Stimulated activated naive CD8-positive, alpha-beta T cell treated with anti-CD3 and anti-CD28 coated beads, Interleukin-15, amount 100 ng/mL, for 72 hours (primary cell): ENCODE results near the gene CEP164.

Source experiments
- ATAC-seq: fragments of 150-1000 bp; cut with Tn5 transposase; 2 replicates; pipeline ENCODE4 v1.10.0; 2021; ENCODE audit warnings: mild to moderate bottlenecking, moderate library complexity
- DNase-seq, 2 donors: peaks; one replicate each; pipeline ENCODE4 v3.0.0; 2021 to 2022
- H3K27ac Mint-ChIP-seq, 2 donors: one replicate each; pipeline ENCODE4 v1.8.0; 2022; ENCODE audit warnings: mild to moderate bottlenecking in 2 of 2, mixed read lengths in 2 of 2, moderate library complexity in 2 of 2
- H3K27me3 Mint-ChIP-seq: one replicate; pipeline ENCODE4 v1.8.0; 2022; ENCODE audit warnings: mixed read lengths
- H3K4me1 Mint-ChIP-seq: one replicate; pipeline ENCODE4 v1.8.0; 2022; ENCODE audit warnings: mild to moderate bottlenecking, mixed read lengths
- H3K4me3 Mint-ChIP-seq, 2 donors: one replicate each; pipeline ENCODE4 v1.8.0; 2022; ENCODE audit warnings: mild to moderate bottlenecking in 2 of 2, mixed read lengths in 2 of 2, moderate library complexity in 1 of 2
- H3K9me3 Mint-ChIP-seq, 2 donors: one replicate each; pipeline ENCODE4 v1.8.0; 2022; ENCODE audit warnings: mixed read lengths in 2 of 2

The CEP164 gene

DNA sequence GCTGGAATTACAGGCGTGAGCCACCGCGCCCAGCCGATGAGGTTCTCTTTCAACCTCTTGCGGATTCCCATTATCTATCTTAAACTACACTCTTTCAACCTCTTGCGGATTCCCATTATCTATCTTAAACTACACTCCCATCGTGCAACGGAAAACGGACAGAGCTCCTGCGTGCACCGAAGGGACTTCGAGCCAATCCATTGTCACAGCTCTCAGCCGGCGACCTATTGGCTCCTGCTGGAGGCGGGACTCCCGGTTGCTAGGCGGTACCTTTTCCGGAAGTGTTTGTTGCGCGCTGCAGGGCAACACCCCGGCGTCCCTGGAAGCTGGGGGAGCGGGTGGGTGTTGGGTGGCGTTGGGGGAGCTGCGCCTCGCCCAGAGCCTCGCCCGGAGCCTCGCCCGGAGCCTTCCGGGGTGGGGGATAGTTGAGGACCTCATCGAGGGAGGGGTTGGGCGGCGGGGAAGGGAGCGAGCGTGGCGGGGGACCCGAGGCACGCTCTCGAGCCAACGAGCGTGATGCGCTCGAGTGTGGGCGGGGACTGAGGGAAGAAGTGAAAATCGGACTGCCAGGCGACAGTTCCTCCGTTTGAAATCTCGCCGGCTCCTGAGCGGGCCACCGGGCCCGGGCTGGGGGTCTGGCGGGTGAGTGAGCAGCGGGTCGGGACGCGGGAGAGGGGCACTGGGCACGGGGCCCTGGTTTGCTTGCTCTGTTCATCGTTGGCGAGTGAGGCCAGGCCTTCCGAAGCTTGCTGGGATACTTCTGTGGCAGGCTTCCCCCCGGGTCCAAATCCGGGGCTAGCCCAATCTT, at the start of gene CEP164:
TSS of gene CEP164 (plus strand) at position 288 of the 808 bp plus-strand sequence. CDS start 10,733 bp downstream, outside the sequence.
- Mint-ChIP-seq H3K27me3 (peaks cover 9% of the 10 kb centered on the region), H3K4me3 (peak within 1 kb of the TSS; percentile 58 to 75), H3K9me3 (no peaks in the 10 kb centered on the region), H3K27ac (peak within 1 kb of the TSS in 1 of 2 donors; percentile 29), H3K4me1 (peaks cover 6% of the 10 kb centered on the region)
- peak; percentile 99 for ATAC-seq
- DNase-seq = peak; percentile 92 to 95

DNA sequence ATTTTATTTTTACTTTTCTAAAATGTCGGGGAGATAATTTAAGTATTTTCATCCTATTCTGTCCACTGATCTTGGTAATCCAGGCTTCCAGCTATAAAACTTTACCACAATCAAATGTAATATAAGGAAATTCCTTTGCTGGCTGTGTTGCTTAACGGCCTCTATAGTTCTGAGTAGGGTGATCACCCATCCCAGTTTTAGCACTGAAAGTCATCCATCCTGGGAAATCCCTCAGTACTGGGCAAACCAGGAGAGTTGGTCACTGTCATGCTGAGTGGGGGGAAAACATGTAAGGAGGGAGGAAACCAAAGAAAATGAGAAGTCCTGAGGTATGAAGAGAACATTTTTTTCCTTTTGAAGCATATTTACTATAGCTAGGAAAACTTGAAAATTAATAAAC, 49.3 kb upstream of the CEP164 start:
- H3K9me3 Mint-ChIP-seq = no peaks in the 10 kb centered on the region
- no peak overlapping the region for H3K4me3 Mint-ChIP-seq
- ATAC-seq = no peak
- H3K27me3 Mint-ChIP-seq = no peaks in the 10 kb centered on the region
- H3K27ac Mint-ChIP-seq = no peak overlapping the region
- no peaks in the 10 kb centered on the region for H3K4me1 Mint-ChIP-seq
- DNase-seq = no peak

GRCh38 chr11:117279711-117280376, 47.8 kb upstream of the CEP164 start:
- no peaks in the 10 kb centered on the region for H3K27me3 Mint-ChIP-seq
- peak overlapping the region; percentile 0 to 2 for H3K27ac Mint-ChIP-seq
- H3K4me1 Mint-ChIP-seq = no peaks in the 10 kb centered on the region
- ATAC-seq (no peak), DNase-seq (no peak)
- H3K4me3 Mint-ChIP-seq = no peak overlapping the region
- H3K9me3 Mint-ChIP-seq = no peaks in the 10 kb centered on the region

DNA sequence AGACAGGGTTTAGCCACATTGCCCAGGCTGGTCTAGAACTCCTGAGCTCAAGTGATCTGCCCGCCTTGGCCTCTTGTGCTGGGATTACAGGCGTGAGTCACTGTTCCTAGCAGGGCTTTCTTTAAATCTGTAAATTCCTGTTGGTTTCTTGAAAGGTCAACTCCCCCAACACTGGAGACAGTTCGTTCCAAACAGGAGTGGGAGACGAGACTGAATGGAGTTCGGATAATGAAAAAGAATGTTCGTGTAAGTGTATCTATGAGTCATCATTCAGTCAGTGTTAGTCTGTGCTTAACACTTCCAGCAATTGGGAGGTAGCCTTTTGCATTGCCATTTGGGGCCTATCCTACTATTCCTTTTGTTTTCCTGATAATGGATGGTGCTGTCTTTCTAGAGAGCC, 46.5 kb upstream of the CEP164 start:
- no peak for DNase-seq
- H3K9me3 Mint-ChIP-seq = no peaks in the 10 kb centered on the region
- no peak for ATAC-seq
- no peaks in the 10 kb centered on the region for H3K4me1 Mint-ChIP-seq
- H3K4me3 Mint-ChIP-seq = no peak overlapping the region
- no peaks in the 10 kb centered on the region for H3K27me3 Mint-ChIP-seq
- no peak overlapping the region for H3K27ac Mint-ChIP-seq

GRCh38 chr11:117281869-117282268, 45.8 kb upstream of the CEP164 start:
- Mint-ChIP-seq H3K9me3 (no peaks in the 10 kb centered on the region), H3K27me3 (no peaks in the 10 kb centered on the region), H3K27ac (no peak overlapping the region), H3K4me1 (no peaks in the 10 kb centered on the region), H3K4me3 (no peak overlapping the region)
- DNase-seq = no peak
- ATAC-seq = no peak

DNA sequence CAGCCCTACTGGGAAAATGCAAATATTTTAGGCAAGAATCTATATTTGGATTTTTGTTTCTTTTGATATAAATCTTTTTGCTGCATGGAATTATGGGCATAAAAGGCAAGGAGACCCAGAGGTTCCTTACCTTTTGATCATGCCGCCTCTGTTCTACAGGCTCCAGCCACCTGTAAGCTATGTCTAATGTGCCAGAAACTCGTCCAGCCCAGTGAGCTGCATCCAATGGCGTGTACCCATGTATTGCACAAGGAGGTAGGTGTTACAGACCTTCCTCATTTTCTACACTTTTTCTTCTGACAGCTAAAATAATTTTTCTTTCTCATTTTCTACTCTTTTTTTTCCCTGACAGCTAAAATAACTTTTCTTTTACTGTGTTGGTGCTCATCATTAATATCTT, 44.7 kb upstream of the CEP164 start:
- no peak for ATAC-seq
- no peaks in the 10 kb centered on the region for H3K4me1 Mint-ChIP-seq
- no peak overlapping the region for H3K27ac Mint-ChIP-seq
- no peak overlapping the region for H3K4me3 Mint-ChIP-seq
- no peak for DNase-seq
- no peaks in the 10 kb centered on the region for H3K27me3 Mint-ChIP-seq
- H3K9me3 Mint-ChIP-seq = no peaks in the 10 kb centered on the region

DNA sequence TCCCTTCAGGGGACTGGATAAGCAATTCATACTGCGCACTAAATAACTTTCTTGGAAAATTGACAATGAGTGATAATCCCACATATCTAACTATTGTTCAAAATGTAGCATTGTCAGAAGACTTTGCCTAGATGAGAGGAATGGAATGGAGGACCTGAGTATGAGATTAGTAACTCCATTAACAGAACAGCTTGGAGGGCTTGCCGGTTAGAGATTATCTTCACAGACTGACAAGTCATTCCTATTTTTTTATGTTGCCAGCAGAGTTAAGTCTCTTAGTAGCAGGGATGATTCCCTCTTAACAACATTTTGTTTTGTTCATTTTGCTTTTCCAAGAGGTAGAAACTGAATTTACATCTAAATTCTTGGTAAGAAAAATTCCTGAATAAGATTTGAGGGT, 43.6 kb upstream of the CEP164 start:
- no peak for DNase-seq
- Mint-ChIP-seq H3K27ac (no peak overlapping the region), H3K4me1 (no peaks in the 10 kb centered on the region), H3K4me3 (no peak overlapping the region), H3K27me3 (no peaks in the 10 kb centered on the region), H3K9me3 (no peaks in the 10 kb centered on the region)
- ATAC-seq = no peak

GRCh38 chr11:117286588-117286987, 41.1 kb upstream of the CEP164 start:
- Mint-ChIP-seq H3K27ac (peak overlapping the region in 1 of 2 donors; percentile 13), H3K4me1 (no peaks in the 10 kb centered on the region), H3K27me3 (no peaks in the 10 kb centered on the region), H3K4me3 (no peak overlapping the region), H3K9me3 (no peaks in the 10 kb centered on the region)
- DNase-seq (no peak), ATAC-seq (no peak)

- H3K27me3 Mint-ChIP-seq = no peaks in the 10 kb centered on the region
- no peak overlapping the region for H3K4me3 Mint-ChIP-seq
- no peaks in the 10 kb centered on the region for H3K9me3 Mint-ChIP-seq
- ATAC-seq (no peak), DNase-seq (no peak)
- H3K27ac Mint-ChIP-seq = no peak overlapping the region
- no peaks in the 10 kb centered on the region for H3K4me1 Mint-ChIP-seq
These were observed 40.0 kb upstream of the CEP164 start for GRCh38 chr11:117287668-117288067.

GRCh38 chr11:117289795-117290194, 37.9 kb upstream of the CEP164 start:
- Mint-ChIP-seq H3K9me3 (no peaks in the 10 kb centered on the region), H3K4me3 (no peak overlapping the region), H3K4me1 (no peaks in the 10 kb centered on the region), H3K27me3 (no peaks in the 10 kb centered on the region), H3K27ac (peak overlapping the region in 1 of 2 donors; percentile 60)
- DNase-seq (no peak), ATAC-seq (no peak)

DNA sequence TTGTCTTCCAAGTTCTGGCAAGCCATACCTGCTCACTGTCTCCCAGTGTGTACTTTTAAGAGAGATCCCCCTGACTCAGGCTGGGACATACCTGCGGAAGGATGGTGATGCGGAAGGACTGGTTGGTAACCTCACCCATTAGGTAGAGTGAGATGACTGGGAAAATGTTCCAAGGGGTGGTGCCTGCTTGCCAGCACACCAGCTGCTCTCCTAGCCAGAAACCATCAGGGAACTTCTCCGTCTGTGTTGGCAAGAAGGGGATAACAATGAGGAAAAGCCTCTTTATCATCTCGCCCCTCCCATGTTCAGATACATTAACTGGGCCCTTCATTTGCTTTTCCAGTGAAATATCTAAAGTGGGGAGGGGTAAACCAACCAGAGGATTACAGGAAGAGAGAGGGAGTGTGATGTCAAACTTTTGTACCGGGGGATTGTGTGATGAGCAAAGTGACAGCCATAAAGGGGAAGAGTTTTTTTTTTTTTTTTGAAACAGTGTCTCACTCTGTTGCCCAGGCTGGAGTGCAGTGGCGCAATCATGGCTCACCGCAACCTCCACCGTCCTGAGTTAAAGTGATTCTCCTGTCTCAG, 36.8 kb upstream of the CEP164 start, which contains the start of gene BACE1-AS:
TSS of gene BACE1-AS (plus strand) at position 538 of the 588 bp plus-strand sequence.
- DNase-seq = no peak
- Mint-ChIP-seq H3K4me1 (no peaks in the 10 kb centered on the region), H3K9me3 (no peaks in the 10 kb centered on the region), H3K27ac (no peak within 1 kb of the TSS), H3K4me3 (no peak within 1 kb of the TSS), H3K27me3 (no peaks in the 10 kb centered on the region)
- ATAC-seq = no peak

DNA sequence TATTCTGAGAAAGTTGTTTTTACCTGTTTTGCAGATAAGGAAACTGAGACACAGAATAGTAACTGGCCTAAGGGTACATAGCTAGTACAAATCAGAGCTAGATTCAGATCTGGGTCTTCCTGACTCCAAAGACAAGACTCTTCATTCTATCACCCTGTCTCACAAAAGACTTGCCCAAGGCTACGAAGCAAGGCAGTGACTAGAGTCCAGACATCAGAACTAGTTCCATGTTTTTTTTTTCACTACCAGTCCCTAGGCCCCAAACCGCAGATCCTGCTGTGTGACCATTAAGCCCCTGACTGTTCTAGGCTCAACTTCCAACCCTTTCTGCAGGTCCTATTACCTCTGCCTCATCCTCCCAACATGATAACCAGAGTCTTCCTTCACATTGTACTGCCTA, 35.0 kb upstream of the CEP164 start:
- H3K4me1 Mint-ChIP-seq = no peaks in the 10 kb centered on the region
- H3K27ac Mint-ChIP-seq = no peak overlapping the region
- no peaks in the 10 kb centered on the region for H3K9me3 Mint-ChIP-seq
- DNase-seq = no peak
- no peak for ATAC-seq
- H3K4me3 Mint-ChIP-seq = no peak overlapping the region
- no peaks in the 10 kb centered on the region for H3K27me3 Mint-ChIP-seq

- Mint-ChIP-seq H3K4me3 (no peak overlapping the region), H3K27ac (no peak overlapping the region), H3K9me3 (no peaks in the 10 kb centered on the region), H3K27me3 (no peaks in the 10 kb centered on the region), H3K4me1 (no peaks in the 10 kb centered on the region)
- ATAC-seq (no peak), DNase-seq (no peak)
These were observed 32.1 kb upstream of the CEP164 start for GRCh38 chr11:117295438-117296137.

DNA sequence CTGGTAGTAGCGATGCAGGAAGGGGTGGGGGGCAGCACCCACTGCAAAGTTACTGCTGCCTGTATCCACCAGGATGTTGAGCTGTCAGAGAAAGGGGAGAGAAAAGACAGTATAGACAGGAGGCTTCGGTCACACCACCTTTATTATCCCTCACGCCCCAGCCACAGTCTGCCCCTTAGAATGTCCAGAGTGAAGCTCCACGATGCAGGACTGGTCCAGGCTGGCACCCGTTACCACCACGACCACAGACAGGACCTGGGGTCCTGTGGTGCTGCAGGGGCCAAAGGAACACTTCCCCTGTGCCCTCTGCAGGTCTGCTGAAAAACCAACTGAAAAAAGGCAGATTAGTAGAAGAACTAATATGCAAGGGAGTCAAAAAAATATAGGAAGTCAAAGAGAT, 30.8 kb upstream of the CEP164 start:
- H3K4me3 Mint-ChIP-seq = no peak overlapping the region
- H3K4me1 Mint-ChIP-seq = no peaks in the 10 kb centered on the region
- DNase-seq (no peak), ATAC-seq (no peak)
- H3K9me3 Mint-ChIP-seq = no peaks in the 10 kb centered on the region
- peak overlapping the region in 1 of 2 donors; percentile 76 for H3K27ac Mint-ChIP-seq
- peaks cover 4% of the 10 kb centered on the region for H3K27me3 Mint-ChIP-seq

GRCh38 chr11:117298195-117298594, 29.5 kb upstream of the CEP164 start:
- Mint-ChIP-seq H3K27me3 (peaks cover 6% of the 10 kb centered on the region), H3K27ac (no peak overlapping the region), H3K9me3 (no peaks in the 10 kb centered on the region), H3K4me3 (no peak overlapping the region), H3K4me1 (no peaks in the 10 kb centered on the region)
- ATAC-seq (no peak), DNase-seq (no peak)
